ENCODE data around the gene SEL1L3. TPM values are rescaled to one million over a fixed set of nuclear protein-coding genes. Genes with fewer than 3 reads are reported as not detected.
"Not testable (repeated sequence)": the region's sequence is repeated elsewhere in the genome, so short reads cannot be mapped to it uniquely, and the experiment has no call there.

Gene SEL1L3
- total RNA-seq, 1 experiment from 2014 or later: 28.1 TPM

GRCh38 chr4:25873632-25874129, 10.9 kb upstream of the SEL1L3 start:
- intact Hi-C loops (cut with micrococcal nuclease): no loop called here
- Mint-ChIP-seq H3K27ac (ENCODE audit: low read depth, unreplicated experiment) (no peak overlapping the region), H3K4me3 (ENCODE audit: unreplicated experiment) (no peak overlapping the region), H3K9me3 (ENCODE audit: unreplicated experiment) (no peaks in the 10 kb centered on the region), H3K4me1 (ENCODE audit: insufficient read depth, unreplicated experiment) (no peaks in the 10 kb centered on the region), H3K36me3 (ENCODE audit: insufficient read depth, unreplicated experiment) (no peaks in the 10 kb centered on the region), H3K27me3 (ENCODE audit: insufficient read depth, unreplicated experiment) (no peaks in the 10 kb centered on the region)
- BruUV-seq (replicated peaks): no TSS peak
- POLR2A ChIA-PET: no interaction called here
- no peak for DNase-seq (ENCODE audit: unreplicated experiment)
- CTCF ChIA-PET: no interaction called here
- TF ChIP-seq, protein P1, sequence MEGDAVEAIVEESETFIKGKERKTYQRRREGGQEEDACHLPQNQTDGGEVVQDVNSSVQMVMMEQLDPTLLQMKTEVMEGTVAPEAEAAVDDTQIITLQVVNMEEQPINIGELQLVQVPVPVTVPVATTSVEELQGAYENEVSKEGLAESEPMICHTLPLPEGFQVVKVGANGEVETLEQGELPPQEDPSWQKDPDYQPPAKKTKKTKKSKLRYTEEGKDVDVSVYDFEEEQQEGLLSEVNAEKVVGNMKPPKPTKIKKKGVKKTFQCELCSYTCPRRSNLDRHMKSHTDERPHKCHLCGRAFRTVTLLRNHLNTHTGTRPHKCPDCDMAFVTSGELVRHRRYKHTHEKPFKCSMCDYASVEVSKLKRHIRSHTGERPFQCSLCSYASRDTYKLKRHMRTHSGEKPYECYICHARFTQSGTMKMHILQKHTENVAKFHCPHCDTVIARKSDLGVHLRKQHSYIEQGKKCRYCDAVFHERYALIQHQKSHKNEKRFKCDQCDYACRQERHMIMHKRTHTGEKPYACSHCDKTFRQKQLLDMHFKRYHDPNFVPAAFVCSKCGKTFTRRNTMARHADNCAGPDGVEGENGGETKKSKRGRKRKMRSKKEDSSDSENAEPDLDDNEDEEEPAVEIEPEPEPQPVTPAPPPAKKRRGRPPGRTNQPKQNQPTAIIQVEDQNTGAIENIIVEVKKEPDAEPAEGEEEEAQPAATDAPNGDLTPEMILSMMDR (IDR thresholded peaks at IDR 0.05; ENCODE audit: unreplicated experiment): no peak

GRCh38 chr4:25872851-25873631, 10.3 kb upstream of the SEL1L3 start:
- TF ChIP-seq, protein P1 (IDR thresholded peaks at IDR 0.05; ENCODE audit: unreplicated experiment): no peak
- BruUV-seq (replicated peaks): no TSS peak
- Mint-ChIP-seq H3K9me3 (ENCODE audit: unreplicated experiment) (no peaks in the 10 kb centered on the region), H3K36me3 (ENCODE audit: insufficient read depth, unreplicated experiment) (no peaks in the 10 kb centered on the region), H3K4me1 (ENCODE audit: insufficient read depth, unreplicated experiment) (no peaks in the 10 kb centered on the region), H3K27me3 (ENCODE audit: insufficient read depth, unreplicated experiment) (no peaks in the 10 kb centered on the region), H3K4me3 (ENCODE audit: unreplicated experiment) (no peak overlapping the region), H3K27ac (ENCODE audit: low read depth, unreplicated experiment) (no peak overlapping the region)
- intact Hi-C loops (cut with micrococcal nuclease): no loop called here
- ChIA-PET CTCF (interaction anchor here (0.8 kb wide), 1 partner anchor 40 kb away, joined by 4 read pairs; no protein-coding TSS in a partner anchor), POLR2A (no interaction called here)
- DNase-seq (ENCODE audit: unreplicated experiment): no peak

DNA sequence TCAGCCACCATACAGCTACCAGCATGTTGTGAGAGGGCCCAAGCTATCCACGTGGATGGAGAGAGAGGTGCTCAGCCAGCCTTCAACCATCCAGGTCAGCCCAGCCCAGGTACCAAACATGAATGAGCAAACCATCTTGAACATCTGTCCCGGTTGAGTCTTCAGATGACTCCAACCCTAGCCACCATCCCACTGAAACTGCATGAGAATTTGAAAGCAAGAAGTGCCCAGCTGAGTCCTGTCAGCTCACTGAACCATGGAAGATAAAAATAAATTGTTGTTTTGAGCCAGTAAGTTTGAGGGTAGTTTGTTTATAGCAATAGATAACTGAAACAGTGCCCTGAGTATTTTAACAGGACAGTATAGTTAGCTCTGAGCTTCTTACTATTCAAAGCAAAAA, 7.3 kb upstream of the SEL1L3 start:
- no peaks in the 10 kb centered on the region for H3K9me3 Mint-ChIP-seq (ENCODE audit: unreplicated experiment)
- TF ChIP-seq, protein P1 (IDR thresholded peaks at IDR 0.05; ENCODE audit: unreplicated experiment): no peak
- POLR2A ChIA-PET: interaction anchor here (0.6 kb wide), 1 partner anchor 11 kb away, joined by 3 read pairs; no protein-coding TSS in a partner anchor
- H3K4me3 Mint-ChIP-seq (ENCODE audit: unreplicated experiment): no peak overlapping the region
- H3K36me3 Mint-ChIP-seq (ENCODE audit: insufficient read depth, unreplicated experiment): no peaks in the 10 kb centered on the region
- CTCF ChIA-PET: interaction anchor here (1.2 kb wide), 1 partner anchor 9 kb away, joined by 5 read pairs; no protein-coding TSS in a partner anchor
- intact Hi-C loops (cut with micrococcal nuclease): no loop called here
- BruUV-seq (replicated peaks): no TSS peak
- no peak overlapping the region for H3K27ac Mint-ChIP-seq (ENCODE audit: low read depth, unreplicated experiment)
- H3K27me3 Mint-ChIP-seq (ENCODE audit: insufficient read depth, unreplicated experiment): no peaks in the 10 kb centered on the region
- no peak for DNase-seq (ENCODE audit: unreplicated experiment)
- peaks cover 7% of the 10 kb centered on the region for H3K4me1 Mint-ChIP-seq (ENCODE audit: insufficient read depth, unreplicated experiment)

DNA sequence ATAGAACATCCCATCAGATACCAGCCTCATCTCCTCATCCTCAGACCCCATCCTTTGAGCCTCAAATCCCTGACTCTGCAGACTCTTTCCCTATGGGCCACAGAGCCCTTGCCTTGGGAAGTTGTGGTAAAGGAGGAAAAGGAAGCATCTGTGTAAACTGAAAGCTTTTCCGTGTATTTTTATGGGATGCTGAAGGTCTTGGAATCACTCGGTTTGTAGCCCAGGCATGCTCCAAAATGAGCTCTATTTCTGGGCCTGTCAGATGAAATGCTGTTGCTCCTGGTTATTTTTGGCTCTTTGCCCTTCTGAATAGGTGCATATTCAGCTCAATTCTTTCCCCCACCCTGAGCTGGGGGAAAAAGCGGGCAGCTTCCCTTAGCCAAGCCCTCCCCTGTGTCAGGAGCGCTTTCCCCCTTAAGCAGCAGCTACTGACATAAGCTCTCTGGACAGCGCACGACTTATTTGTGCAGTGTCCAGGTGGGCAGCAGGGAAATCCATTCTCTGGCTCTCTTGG, 5.0 kb upstream of the SEL1L3 start:
- Mint-ChIP-seq H3K36me3 (ENCODE audit: insufficient read depth, unreplicated experiment) (no peaks in the 10 kb centered on the region), H3K4me3 (ENCODE audit: unreplicated experiment) (no peak overlapping the region), H3K9me3 (ENCODE audit: unreplicated experiment) (no peaks in the 10 kb centered on the region), H3K4me1 (ENCODE audit: insufficient read depth, unreplicated experiment) (peaks cover 8% of the 10 kb centered on the region), H3K27ac (ENCODE audit: low read depth, unreplicated experiment) (peak overlapping the region; percentile 40), H3K27me3 (ENCODE audit: insufficient read depth, unreplicated experiment) (no peaks in the 10 kb centered on the region)
- no TSS peak for BruUV-seq (replicated peaks)
- DNase-seq (ENCODE audit: unreplicated experiment): no peak
- intact Hi-C loops (cut with micrococcal nuclease): loop anchor here (5.0 kb wide), 1 partner anchor 39 kb away; no protein-coding TSS in a partner anchor
- CTCF ChIA-PET: interaction anchor here (0.8 kb wide), 1 partner anchor 58 kb away, joined by 3 read pairs; no protein-coding TSS in a partner anchor
- POLR2A ChIA-PET: interaction anchor here (0.6 to 1.0 kb wide), 2 partner anchors 10 to 973 kb away, joined by 3 to 5 read pairs; no protein-coding TSS in a partner anchor
- TF ChIP-seq, protein P1 (IDR thresholded peaks at IDR 0.05; ENCODE audit: unreplicated experiment): no peak

GRCh38 chr4:25866401-25866800, 3.6 kb upstream of the SEL1L3 start:
- peak overlapping the region; percentile 40 for H3K27ac Mint-ChIP-seq (ENCODE audit: low read depth, unreplicated experiment)
- not testable (repeated sequence) for BruUV-seq (replicated peaks); H3K4me3 Mint-ChIP-seq (ENCODE audit: unreplicated experiment); DNase-seq (ENCODE audit: unreplicated experiment); H3K27me3 Mint-ChIP-seq (ENCODE audit: insufficient read depth, unreplicated experiment); H3K36me3 Mint-ChIP-seq (ENCODE audit: insufficient read depth, unreplicated experiment); H3K9me3 Mint-ChIP-seq (ENCODE audit: unreplicated experiment)
- CTCF ChIA-PET: interaction anchor here (0.6 to 1.5 kb wide), 4 partner anchors 39 to 426 kb away, joined by 3 to 5 read pairs (median 3); no protein-coding TSS in a partner anchor
- POLR2A ChIA-PET: interaction anchor here (1.4 to 3.1 kb wide), 2 partner anchors 47 to 262 kb away, joined by 5 to 29 read pairs; partner anchors contain the start of gene SMIM20
- H3K4me1 Mint-ChIP-seq (ENCODE audit: insufficient read depth, unreplicated experiment): peaks cover 14% of the 10 kb centered on the region
- intact Hi-C loops (cut with micrococcal nuclease): loop anchor here (5.0 kb wide), 1 partner anchor 41 kb away; no protein-coding TSS in a partner anchor
